Stimulated activated CD8-positive, alpha-beta memory T cell treated with anti-CD3 and anti-CD28 coated beads, Interleukin-15, amount 100 ng/mL, for 1 hour (primary cell): Measurements from ENCODE around the gene PLAAT5.
A peak's percentile ranks its signal among the peaks of the same experiment; 100 is the strongest.
"Not testable (repeated sequence)": the region's sequence is repeated elsewhere in the genome, so short reads cannot be mapped to it uniquely, and the experiment has no call there.

ENCODE experiments used
- DNase-seq: peaks from one replicate; pipeline ENCODE4 v3.0.0-alpha.2; 2020; ENCODE audit warnings: low read depth

The PLAAT5 gene

DNA sequence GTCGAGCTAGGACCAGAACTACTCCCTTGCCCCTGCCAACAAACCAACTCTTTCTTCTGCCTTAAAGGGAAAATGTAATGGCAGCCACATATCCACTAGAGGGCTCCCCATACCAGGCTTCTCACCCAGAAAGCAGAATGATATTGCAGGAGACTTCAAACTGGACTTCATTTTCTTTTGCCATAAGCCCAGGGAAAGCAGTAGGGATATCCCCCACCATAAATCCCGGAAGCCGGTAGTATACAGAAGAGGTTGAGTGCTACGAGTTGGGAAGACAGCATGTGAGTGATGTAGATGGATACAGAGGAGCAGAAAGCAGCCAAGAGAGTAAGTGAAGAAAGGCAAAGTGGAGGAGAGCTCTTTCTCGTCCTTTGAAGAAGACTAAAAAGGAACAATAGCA, 12.1 kb downstream of the PLAAT5 start:
- peak; percentile 27 for DNase-seq

DNA sequence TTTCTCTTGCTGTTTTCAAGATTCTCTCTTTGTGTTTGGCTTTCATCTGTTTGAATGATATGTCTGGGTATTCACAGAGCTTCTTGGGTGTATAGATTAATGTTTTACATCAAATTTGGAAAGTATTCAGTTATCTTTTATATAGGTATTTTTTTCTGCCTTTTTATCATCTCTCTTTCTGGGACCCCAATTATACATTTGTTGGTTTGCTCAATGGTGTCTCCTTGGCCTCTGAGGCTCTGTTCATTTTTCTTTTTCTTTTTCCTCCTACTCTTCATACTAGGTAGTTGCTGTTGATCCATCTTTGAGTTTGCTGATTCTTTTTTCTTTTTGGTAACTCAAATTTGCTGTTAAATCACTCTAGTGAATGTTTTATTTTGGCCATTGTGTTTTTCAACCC, 14.3 kb downstream of the PLAAT5 start:
- no peak for DNase-seq

DNA sequence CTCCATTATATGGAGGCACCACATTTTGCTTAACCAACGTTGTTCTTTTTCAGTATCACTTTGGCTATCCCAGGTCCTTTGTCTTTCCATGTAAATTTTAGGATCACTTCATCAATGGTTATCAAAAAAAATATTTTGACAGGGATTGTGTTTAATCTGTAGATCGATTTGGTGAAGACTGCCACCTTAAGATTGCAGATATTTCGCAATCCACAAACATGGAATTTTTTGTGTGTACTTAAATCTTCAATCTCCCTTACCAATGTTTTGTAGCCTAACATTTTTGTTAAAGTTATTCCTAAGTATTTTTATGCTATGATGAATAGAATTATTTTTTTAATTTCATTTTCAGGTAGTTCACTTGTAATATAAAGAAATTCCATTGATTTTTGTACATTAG, 18.6 kb downstream of the PLAAT5 start:
- DNase-seq: no peak

DNA sequence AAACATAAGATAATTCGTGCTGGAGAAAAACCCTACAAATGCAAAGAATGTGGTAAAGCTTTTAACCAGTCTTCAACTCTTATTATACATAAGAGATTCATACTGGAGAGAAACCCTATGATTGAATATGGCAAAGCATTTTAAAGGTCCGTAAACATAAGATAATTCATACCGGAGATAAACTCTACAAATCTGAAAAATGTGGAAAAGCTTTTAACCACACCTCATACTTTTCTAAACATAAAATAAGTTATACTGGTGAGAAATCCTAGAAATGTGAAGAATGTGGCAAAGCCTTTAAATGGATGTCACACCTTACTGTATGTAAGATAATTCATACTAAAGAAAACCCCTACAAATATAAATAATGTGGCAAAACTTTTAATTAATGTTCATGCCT, 20.7 kb downstream of the PLAAT5 start:
- DNase-seq: no peak

DNA sequence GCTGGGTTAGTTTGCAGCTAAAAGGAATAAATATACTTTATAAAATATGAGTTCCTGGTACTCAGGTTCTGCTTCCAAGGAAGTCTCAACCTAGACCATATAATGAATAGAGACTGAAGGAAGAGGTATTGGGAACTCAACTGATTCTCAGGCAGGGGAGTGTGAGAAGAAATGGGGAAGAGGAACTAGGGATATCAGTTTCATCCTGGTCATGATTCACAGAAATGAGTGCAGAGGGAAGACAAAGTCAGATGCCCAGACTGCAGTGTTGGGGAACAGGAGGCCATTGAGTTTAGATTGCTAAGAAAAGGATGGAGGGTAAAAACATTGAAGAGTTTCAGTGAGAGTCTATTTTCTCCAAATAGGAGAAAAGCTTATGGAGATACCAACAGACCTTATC, 28.8 kb downstream of the PLAAT5 start:
- DNase-seq: no peak

DNA sequence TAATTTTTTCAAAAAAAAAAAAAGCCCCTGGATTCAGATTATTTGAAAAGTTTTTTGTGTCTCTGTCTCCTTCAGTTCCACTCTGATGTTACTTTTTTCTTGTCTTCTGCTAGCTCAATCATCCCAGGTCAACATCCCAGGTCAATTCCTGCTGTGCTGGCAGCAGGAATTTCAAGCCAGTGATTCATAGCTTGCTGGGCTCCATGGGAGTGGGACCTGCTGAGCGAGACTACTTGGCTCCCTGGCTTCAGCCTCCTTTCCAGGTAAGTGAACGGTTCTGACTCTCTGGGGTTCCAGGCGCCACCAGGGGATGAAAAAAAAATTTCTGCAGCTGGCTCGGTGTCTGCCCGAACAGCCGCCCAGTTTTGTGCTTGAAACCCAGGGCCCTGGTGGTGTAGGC, 31.4 kb downstream of the PLAAT5 start:
- DNase-seq: no peak

DNA sequence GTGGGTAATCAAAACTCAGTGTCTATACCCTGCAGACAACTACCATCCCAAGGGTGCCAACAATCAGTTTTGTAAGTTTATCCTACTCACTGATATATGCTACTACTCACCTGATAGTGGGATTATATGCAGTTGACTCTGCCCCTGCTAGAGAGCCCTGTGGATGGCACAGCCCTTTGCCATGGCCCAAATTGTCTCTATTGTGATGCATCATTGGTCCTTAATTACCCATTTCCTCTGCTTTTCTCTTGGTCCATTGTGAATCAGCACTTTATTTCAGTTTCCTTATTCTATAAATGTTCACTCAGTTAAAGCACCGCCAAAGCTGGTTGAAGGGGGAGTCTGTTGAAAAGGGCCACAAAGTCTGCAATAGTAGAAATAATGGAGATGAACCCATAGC, 42.3 kb downstream of the PLAAT5 start:
- no peak for DNase-seq

DNA sequence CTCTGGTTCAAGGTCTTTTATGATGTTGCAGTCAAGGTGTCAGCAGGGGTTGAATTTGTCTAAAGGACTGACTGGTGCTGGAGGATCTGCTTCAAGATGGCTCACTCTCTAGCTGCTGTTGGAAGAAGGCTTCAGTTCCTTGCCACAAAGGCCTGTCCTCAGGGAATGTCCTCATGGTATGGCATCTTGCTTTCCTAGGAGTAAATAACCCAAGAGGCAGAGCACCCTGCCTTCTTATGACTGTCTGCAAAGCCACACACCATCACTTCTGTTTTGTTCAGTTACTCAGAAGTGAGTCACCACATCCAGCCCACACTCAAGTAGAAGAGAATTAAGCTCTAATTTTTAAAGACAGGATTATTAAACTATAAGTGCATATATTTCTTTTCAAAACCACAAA, 45.2 kb downstream of the PLAAT5 start:
- DNase-seq: no peak

DNA sequence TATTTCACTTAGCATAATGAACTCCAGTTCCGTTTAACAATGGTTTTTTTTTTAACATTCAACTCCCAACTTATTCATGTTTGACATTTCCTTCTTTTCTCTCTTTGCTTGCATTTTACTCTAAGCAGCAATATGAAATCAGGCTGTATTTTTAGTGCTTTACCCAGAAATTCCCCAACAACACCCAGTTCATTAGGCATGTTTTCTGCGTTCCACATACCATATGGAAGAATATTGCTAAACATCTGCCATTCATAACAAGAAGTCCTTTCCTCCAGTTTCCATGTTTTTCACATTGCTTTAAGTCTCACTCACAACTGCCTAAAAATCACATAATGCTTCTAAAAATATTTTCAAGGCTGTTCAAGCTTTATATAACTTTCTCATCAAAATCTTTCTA, 45.8 kb downstream of the PLAAT5 start:
- DNase-seq: no peak

DNA sequence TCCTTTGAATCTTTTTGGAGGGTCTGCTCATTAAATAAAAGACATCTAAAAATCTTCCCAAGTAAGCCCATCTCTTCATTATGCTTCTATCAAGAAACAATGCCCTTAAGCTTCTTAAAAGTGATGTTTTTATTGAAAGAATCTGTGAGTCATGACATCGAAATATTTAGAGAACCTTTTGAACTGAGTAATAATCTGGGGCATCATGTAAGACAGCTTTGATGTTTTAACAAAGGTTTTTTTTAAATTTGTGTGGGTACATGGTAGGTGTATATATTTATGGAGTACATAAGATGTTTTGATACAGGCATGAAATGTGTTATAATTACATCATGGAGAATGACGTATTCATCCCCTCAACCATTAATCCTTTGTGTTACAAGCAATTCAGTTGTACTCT, 46.8 kb downstream of the PLAAT5 start:
- DNase-seq: no peak

DNA sequence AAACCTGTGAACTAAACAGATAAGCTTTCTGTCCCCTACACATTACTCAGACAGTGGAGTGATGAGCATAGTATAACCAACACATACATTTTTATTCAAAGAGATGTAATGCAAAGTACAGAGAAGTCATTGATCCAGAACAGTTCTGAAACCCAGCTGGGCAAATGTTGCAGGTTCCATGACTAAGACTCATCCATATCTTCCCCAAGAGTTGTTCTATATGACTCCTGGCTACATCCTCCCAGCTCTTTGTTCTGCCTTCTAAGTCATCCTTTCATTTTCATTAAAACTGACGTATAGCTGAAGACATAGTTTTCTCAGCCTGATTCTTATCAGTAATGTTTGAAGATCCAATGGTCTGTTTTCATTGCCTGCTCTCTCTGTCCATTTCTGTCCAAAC, 47.3 kb downstream of the PLAAT5 start:
- no peak for DNase-seq

DNA sequence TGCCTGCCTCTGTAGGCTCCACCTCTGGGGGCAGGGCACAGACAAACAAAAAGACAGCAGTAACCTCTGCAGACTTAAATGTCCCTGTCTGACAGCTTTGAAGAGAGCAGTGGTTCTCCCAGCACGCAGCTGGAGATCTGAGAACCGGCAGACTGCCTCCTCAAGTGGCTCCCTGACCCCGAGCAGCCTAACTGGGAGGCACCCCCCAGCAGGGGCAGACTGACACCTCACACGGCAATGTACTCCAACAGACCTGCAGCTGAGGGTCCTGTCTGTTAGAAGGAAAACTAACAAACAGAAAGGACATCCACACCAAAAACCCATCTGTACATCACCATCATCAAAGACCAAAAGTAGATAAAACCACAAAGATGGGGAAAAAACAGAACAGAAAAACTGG, 55.1 kb downstream of the PLAAT5 start:
- not testable (repeated sequence) for DNase-seq

DNA sequence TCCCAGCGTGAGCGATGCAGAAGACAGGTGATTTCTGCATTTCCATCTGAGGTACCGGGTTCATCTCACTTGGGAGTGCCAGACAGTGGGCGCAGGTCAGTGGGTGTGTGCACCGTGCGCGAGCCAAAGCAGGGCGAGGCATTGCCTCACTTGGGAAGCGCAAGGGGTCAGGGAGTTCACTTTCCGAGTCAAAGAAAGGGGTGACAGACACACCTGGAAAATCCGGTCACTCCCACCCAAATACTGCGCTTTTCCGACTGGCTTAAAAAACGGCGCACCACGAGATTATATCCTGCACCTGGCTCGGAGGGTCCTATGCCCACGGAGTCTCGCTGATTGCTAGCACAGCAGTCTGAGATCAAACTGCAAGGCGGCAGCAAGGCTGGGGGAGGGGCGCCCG, 55.6 kb downstream of the PLAAT5 start:
- DNase-seq: not testable (repeated sequence)

DNA sequence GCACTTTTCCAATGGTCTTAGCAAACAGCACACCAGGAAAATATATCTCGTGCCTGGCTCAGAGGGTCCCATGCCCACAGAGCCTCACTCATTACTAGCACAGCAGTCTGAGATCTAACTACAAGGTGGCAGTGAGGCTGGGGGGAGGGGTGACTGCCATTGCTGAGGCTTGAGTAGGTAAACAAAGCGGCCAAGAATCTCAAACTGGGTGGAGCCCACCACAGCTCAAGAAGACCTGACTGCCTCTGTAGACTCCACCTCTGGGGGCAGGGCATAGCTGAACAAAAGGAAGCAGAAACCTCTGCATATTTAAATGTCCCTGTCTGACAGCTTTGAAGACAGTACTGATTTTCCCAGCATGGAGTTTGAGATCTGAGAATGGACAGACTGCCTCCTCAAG, 60.2 kb downstream of the PLAAT5 start:
- not testable (repeated sequence) for DNase-seq

DNA sequence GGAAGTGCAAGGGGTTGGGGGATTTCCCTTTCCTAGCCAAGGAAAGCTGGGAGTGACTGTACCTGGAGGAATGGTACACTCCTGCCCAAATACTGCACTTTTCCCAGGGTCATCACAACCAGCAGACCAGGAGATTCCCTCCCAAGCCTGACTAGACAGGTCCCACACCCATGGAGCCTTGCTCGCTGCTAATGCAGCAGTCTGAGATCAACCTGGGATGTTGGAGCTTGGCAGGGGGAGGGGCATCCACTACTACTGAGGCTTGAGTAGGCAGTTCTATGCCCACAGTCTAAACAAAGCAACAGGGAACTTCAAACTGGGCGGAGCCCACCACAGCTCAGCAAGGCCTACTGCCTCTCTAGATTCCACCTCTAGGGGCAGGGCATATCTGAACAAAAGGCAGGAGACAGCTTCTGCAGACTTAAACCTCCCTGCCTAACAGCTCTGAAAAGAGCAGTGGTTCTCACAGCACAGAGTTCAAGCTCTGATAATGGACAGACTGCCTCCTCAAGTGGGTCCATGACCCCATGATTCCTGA, 62.9 kb downstream of the PLAAT5 start:
- no peak for DNase-seq

DNA sequence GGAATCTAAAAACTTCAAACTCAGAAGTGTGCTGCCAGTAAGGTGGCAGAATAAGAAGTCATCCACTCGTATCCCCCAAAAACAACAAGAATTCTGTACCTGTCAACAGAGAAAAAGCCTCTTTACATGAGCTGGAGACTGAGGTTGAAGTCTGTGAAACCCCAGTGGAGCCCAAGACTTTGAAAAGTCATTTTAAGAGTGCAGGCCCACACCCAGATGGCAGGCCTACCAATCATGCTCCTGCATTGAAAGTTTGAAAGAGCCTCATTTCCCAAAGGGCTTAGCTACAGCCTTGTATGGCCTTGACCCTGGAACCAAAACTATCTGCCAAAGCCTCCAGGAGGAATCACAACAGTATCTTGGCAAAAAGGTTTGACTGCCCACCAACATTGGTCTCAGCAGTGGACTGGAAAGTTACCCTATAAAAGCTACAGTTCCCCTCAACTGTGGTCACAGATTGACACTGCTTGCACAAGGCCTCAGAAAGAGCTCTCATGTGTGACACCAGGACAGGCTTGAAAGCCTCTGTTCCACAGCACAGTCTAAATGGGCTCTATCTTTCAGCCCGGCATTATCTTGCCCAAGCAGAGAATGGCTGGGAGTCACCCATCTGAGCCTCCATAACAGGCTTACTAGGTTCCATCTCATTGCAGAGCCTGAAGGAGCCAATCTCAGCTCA, 73.7 kb downstream of the PLAAT5 start:
- no peak for DNase-seq
